ENCODE results near the gene CISD1.

DNA sequence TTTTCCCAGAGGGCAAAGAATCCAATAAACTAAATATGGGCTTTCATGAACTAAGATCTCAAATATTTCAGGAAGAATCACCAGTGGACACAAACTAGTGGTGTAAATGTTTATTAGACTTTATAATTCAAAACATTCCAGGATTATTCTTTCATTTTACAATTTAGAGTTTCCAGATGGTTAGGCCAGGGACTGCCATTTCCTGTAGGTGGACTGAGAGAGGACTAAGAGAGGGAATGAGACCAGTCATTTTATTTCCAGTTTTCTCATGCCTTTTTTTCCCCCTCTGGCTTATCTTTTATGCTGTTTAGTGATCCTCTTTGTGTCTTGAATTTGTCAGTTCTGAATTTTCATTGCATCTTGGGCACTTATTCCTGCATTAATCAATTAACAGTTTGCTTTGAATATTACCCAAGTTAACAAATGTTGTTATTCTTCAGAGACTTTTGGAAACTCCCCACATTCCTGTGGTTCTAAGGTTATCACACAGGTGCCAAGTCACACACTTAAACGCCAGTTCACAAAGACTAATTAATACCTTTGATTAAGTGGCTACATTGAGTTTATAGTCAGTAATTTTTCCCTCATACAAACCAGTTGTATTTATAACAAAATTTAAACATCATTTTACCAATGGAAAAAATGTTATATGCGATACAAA lies 12.3 kb downstream of the CISD1 start:
- TF ChIP-seq POLR2AphosphoS5 (IDR thresholded peaks at IDR 0.05; ENCODE audit: low read depth, low read length) (no peak), TAF1 (IDR thresholded peaks at IDR 0.05; ENCODE audit: low read depth, low read length) (no peak), POLR2A (IDR thresholded peaks at IDR 0.05; ENCODE audit: low read depth, low read length) (no peak), PAX5 (IDR thresholded peaks at IDR 0.05; ENCODE audit: insufficient read depth, low read length, severe bottlenecking) (no peak)
